Tibial artery (tissue), 4 donors: ENCODE data around the gene FICD.
A peak's percentile ranks its signal among the peaks of the same experiment; 100 is the strongest.

Experiments used
- DNase-seq, 2 donors: peaks; one replicate each; pipeline ENCODE4 v3.0.0-alpha.2; 2019
- H3K27ac ChIP-seq, 2 donors: fragments of 200-600 bp; sonication (generic) in 1 of 2; 1 replicate in 1 of 2; 2 replicates in 1 of 2; pipeline ENCODE4 v1.5.1; 2018 to 2019; ENCODE audit warnings: mild to moderate bottlenecking in 1 of 2
- H3K27me3 ChIP-seq, 2 donors: fragments of 200-600 bp; sonication (generic) in 1 of 2; one replicate each; pipeline versions ENCODE4 v1.5.1 to v1.6.0; 2016 to 2019
- H3K36me3 ChIP-seq, 3 donors: fragments of 200-600 bp; sonication (generic) in 2 of 3; one replicate each; pipeline ENCODE4 v1.5.1; 2016 to 2019; ENCODE audit warnings: mild to moderate bottlenecking in 2 of 3
- H3K4me1 ChIP-seq, 4 donors: fragments of 200-600 bp; sonication (generic) in 2 of 4; 1 replicate in 3 of 4; 2 replicates in 1 of 4; pipeline ENCODE4 v1.5.1; 2016 to 2019
- H3K4me3 ChIP-seq, 2 donors: fragments of 200-600 bp; sonication (generic) in 1 of 2; 1 replicate in 1 of 2; 2 replicates in 1 of 2; pipeline ENCODE4 v1.5.1; 2018 to 2019; ENCODE audit warnings: mild to moderate bottlenecking in 2 of 2
- H3K9me3 ChIP-seq, 3 donors: fragments of 200-600 bp; sonication (generic) in 1 of 3; one replicate each; pipeline ENCODE4 v1.5.1; 2016 to 2019
- intact Hi-C: fragments of 100-400 bp; cut with DNase I; formaldehyde crosslinking; loops from one replicate; pipeline ENCODE4 v1.15.0; 2023; ENCODE audit warnings: low total_unique reads
- TF ChIP-seq, protein P1 (sequence below), 2 experiments: fragments of 200-600 bp in 1 of 2; fragments of 450-650 bp in 1 of 2; IDR thresholded peaks; one replicate each; pipeline ENCODE4 v1.5.1; 2017 to 2019; ENCODE audit warnings: antibody characterized with exemption in 2 of 2, mild to moderate bottlenecking in 1 of 2, moderate library complexity in 1 of 2

FICD gene

DNA sequence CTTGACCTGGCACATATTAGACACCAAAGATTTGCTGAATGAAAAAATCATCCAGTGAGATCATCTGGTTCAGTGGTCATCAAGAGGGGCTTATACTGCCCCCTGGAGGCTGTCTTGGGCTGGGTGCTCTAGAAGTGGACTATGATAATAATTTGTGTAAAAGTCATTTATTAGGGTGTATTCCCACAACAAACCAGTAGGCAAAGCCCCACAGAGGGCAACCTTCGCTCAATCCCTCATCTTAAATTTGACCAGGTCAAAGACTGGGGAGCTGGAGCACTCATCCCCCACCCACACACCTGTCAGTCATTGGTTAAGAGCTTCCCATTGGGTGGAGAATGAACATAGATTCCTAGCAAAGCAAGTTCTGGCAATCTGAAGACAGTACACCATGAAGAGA lies 20.0 kb upstream of the FICD start:
- H3K36me3 ChIP-seq, result no peaks in the 10 kb centered on the region
- H3K27ac ChIP-seq, result no peak overlapping the region
- H3K4me3 ChIP-seq, result no peak overlapping the region
- H3K9me3 ChIP-seq, result no peaks in the 10 kb centered on the region
- intact Hi-C loops, result no loop called here
- TF ChIP-seq, protein P1, sequence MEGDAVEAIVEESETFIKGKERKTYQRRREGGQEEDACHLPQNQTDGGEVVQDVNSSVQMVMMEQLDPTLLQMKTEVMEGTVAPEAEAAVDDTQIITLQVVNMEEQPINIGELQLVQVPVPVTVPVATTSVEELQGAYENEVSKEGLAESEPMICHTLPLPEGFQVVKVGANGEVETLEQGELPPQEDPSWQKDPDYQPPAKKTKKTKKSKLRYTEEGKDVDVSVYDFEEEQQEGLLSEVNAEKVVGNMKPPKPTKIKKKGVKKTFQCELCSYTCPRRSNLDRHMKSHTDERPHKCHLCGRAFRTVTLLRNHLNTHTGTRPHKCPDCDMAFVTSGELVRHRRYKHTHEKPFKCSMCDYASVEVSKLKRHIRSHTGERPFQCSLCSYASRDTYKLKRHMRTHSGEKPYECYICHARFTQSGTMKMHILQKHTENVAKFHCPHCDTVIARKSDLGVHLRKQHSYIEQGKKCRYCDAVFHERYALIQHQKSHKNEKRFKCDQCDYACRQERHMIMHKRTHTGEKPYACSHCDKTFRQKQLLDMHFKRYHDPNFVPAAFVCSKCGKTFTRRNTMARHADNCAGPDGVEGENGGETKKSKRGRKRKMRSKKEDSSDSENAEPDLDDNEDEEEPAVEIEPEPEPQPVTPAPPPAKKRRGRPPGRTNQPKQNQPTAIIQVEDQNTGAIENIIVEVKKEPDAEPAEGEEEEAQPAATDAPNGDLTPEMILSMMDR (IDR thresholded peaks at IDR 0.05), result peak; percentile 33 to 34
- H3K27me3 ChIP-seq, result peaks cover 0 to 36% of the 10 kb centered on the region in 2 donors
- no peak for DNase-seq
- no peaks in the 10 kb centered on the region for H3K4me1 ChIP-seq

DNA sequence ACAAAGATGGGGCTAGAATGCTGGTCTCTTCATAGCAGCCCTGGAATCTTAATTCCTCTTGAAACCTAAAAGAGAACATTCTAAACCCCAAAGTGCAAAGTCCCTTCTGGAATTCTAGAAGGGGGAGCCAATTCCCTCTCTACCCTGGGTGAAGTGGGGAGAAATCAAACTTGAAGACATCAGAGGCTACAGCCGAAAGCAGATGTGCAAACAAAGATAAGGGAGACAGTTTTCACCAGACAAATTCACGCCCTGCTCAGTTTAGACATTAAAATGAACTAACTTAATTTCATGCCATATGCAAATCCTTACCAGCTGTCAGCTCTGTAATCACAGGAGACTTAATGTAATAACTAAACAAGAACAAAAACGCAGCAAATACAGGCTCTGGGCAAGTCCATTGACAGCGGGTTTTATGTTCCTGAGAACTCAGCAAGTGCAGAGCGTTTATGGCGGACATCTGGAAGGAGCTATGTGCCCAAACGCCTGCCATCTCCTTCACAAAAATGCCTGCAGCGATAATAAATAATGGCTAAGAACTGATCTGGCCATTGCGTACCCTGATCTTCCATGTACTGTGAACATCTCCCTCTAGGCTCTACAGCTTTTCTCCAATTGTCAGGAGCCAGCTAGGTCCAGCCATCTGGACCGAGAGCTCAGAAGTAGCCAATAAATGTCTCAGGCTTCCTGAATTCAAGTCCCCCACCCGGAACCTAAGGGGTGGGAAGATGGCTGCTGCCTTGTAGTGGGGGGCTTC lies 19.1 kb upstream of the FICD start:
- Histone ChIP-seq H3K36me3 (no peaks in the 10 kb centered on the region), H3K27me3 (peaks cover 0 to 36% of the 10 kb centered on the region in 2 donors), H3K4me3 (no peak overlapping the region), H3K9me3 (no peaks in the 10 kb centered on the region), H3K27ac (no peak overlapping the region), H3K4me1 (no peaks in the 10 kb centered on the region)
- TF ChIP-seq, protein P1 (IDR thresholded peaks at IDR 0.05), result no peak
- DNase-seq, result no peak
- intact Hi-C loops, result no loop called here

DNA sequence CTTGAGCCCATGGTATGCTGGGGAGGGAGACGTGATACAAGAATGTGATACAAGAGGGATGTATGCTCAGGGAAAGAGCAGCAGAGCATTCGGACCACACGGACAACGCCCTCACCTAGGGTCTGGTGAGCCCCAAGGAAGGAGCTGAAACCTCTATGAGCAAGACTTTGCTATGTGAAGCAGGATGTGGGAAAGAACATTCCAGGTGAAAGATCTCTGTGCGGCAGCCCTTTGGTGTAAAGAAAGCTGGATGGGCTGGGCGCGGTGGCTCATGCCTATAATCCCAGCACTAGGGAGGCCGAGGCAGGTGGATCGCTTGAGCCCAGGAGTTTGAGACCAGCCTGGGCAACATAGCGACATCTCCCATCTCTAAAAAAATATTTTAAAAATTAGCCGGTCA lies 16.9 kb upstream of the FICD start:
- H3K4me1 ChIP-seq, result no peaks in the 10 kb centered on the region
- H3K36me3 ChIP-seq, result no peaks in the 10 kb centered on the region
- H3K9me3 ChIP-seq, result peaks cover 0 to 6% (median 3%) of the 10 kb centered on the region in 3 donors
- intact Hi-C loops, result no loop called here
- no peak overlapping the region for H3K27ac ChIP-seq
- DNase-seq, result no peak
- H3K4me3 ChIP-seq, result no peak overlapping the region
- peaks cover 0 to 41% of the 10 kb centered on the region in 2 donors for H3K27me3 ChIP-seq
- TF ChIP-seq, protein P1 (IDR thresholded peaks at IDR 0.05), result no peak

DNA sequence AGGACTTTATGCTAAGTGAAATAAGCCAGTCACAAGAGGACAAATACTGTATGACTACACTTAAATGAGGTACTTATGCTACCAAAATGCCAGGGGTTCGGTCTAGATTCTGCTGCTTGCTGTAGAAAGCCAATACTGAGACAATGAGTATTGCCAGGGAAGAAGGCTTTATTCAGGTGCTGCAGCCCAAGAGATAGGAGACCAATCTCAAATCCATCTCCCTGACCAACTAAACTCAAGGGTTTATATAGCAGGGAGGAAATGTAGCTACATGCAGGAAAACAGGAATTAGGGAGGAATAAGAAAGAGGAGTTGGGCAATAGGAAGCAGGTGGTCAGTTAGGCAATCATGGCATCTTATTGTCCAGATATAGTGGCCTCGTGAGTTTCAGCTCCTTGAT lies 12.2 kb upstream of the FICD start:
- no peak for DNase-seq
- intact Hi-C loops, result loop anchor here (10.0 kb wide), 1 partner anchor 728 kb away; the partner anchor contains the start of gene ASCL4
- Histone ChIP-seq H3K4me3 (no peak overlapping the region), H3K27me3 (peaks cover 0 to 22% of the 10 kb centered on the region in 2 donors), H3K4me1 (no peaks in the 10 kb centered on the region), H3K36me3 (no peaks in the 10 kb centered on the region), H3K27ac (no peak overlapping the region), H3K9me3 (peaks cover 0 to 7% (median 6%) of the 10 kb centered on the region in 3 donors)
- TF ChIP-seq, protein P1 (IDR thresholded peaks at IDR 0.05), result no peak

DNA sequence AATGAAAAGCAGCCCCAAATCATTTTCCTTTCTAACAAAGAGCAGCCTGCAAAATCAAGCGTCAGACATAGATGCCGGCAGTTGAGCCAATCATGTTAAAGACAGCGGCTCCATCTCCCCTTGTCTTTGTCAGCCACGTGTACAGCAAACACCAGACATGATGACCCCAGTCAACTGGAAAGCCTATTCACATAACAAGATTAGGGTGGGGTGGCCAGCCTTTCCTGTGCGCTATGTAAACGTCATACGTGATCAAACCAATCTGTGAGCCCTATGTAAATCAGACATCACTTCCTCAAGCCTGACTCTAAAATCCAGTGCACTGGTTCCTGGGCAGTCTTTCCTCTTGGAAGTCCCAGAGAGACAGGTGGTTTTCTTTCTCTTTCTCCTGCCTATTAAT lies 9.9 kb upstream of the FICD start:
- peaks cover 0 to 12% of the 10 kb centered on the region in 2 donors for H3K27me3 ChIP-seq
- TF ChIP-seq, protein P1 (IDR thresholded peaks at IDR 0.05), result no peak
- no peak for DNase-seq
- H3K27ac ChIP-seq, result no peak overlapping the region
- H3K9me3 ChIP-seq, result peaks cover 0 to 7% (median 6%) of the 10 kb centered on the region in 3 donors
- H3K36me3 ChIP-seq, result no peaks in the 10 kb centered on the region
- no peak overlapping the region for H3K4me3 ChIP-seq
- intact Hi-C loops, result loop anchor here (10.0 kb wide), 1 partner anchor 730 kb away; the partner anchor contains the start of gene ASCL4
- no peaks in the 10 kb centered on the region for H3K4me1 ChIP-seq
